AG04450 (cell line): ENCODE results near the gene FAM168A. TPM values are rescaled to one million over a fixed set of nuclear protein-coding genes. Genes with fewer than 3 reads are reported as not detected.

ENCODE experiments used
- CTCF ChIA-PET: fragments of 300-600, 350-600 bp; formaldehyde crosslinking; extraction: SDS; loops from one replicate; lab custom pipeline; 2022; ENCODE audit warnings: antibody characterized with exemption, inconsistent platforms; lab: Charles Lee
- POLR2A ChIA-PET: fragments of 350-600 bp; formaldehyde crosslinking; extraction: SDS; loops from one replicate; lab custom pipeline; 2021; ENCODE audit warnings: antibody characterized with exemption, inconsistent platforms; lab: Yijun Ruan, JAX
- DNase-seq: peaks from one replicate; pipeline ENCODE4 v3.0.0-alpha.2; 2011; ENCODE audit warnings: low read depth, low spot score
- H3K27ac ChIP-seq: one replicate; pipeline ENCODE4 v1.5.1; 2012; ENCODE audit warnings: low read depth, low read length, control low read depth
- H3K27me3 ChIP-seq: one replicate; pipeline ENCODE4 v1.6.0; 2012; ENCODE audit warnings: low read length; ENCODE audit not compliant: control insufficient read depth, insufficient read depth
- H3K4me3 ChIP-seq: 2 replicates; pipeline ENCODE4 v1.5.1; 2011; ENCODE audit warnings: mild to moderate bottlenecking, low read depth, low read length, control low read depth
- H3K9me3 ChIP-seq: 2 replicates; pipeline ENCODE4 v1.5.1; 2012; ENCODE audit warnings: low read length; ENCODE audit not compliant: control insufficient read depth, insufficient read depth
- CTCF ChIP-seq: IDR thresholded peaks from 2 replicates; pipeline ENCODE4 v1.5.1; 2011; ENCODE audit warnings: low read depth, low read length, control low read depth, inconsistent platforms
- polyA plus RNA-seq: library from polyadenylated mRNA; depleted of rRNA; stranded (reverse); fragments of >200 nt; gene quantifications from 2 replicates; pipeline ENCODE4 v1.2.3, GENCODE V29; 2011; rRNA removed
- small RNA-seq: library from RNA; depleted of rRNA; stranded (forward); fragments of <200 nt; gene quantifications from one replicate; pipeline ENCODE3, GENCODE V24; 2012; ENCODE audit warnings: low read depth; ENCODE audit not compliant: insufficient read length

FAM168A gene
- polyA plus RNA-seq, 1 experiment = 21.3 TPM

GRCh38 chr11:73350908-73351636, 246.8 kb downstream of the FAM168A start:
- H3K27ac ChIP-seq = peak overlapping the region; percentile 57
- CTCF ChIA-PET = interaction anchor here (0.6 to 5.3 kb wide), 89 partner anchors 12 to 1285 kb away, joined by 3 to 127 read pairs (median 4); partner anchors contain the start of gene ARHGEF17
- peak; percentile 98 for TF ChIP-seq CTCF
- peak; percentile 57 for DNase-seq
- H3K9me3 ChIP-seq = no peaks in the 10 kb centered on the region
- H3K27me3 ChIP-seq = no peaks in the 10 kb centered on the region
- H3K4me3 ChIP-seq = no peak overlapping the region
- POLR2A ChIA-PET = interaction anchor here (0.6 to 1.2 kb wide), 6 partner anchors 21 to 310 kb away, joined by 3 to 7 read pairs (median 4); no protein-coding TSS in a partner anchor

Small RNA genes lying within 50 kb of the gene (small RNA-seq; reads per million reads assigned to genes)
- gene AP000763.2 (7.3 reads per million, percentile 63 among the genes with 10 or more reads in this experiment), gene HMGN2P38 (not detected)

Other genes starting within 250 kb of the FAM168A start
- 1.1 TPM in 2 replicates for gene RELT, start 221.7 kb downstream of the FAM168A start, polyA plus RNA-seq
- gene PLEKHB1, start 48.5 kb upstream of the FAM168A start, polyA plus RNA-seq = 0.61 and 0.78 TPM in 2 replicates
- 97.0 and 153 TPM in 2 replicates for gene RAB6A, start 163.0 kb upstream of the FAM168A start, polyA plus RNA-seq
- 57.9 and 65.7 TPM in 2 replicates for gene MRPL48, start 189.8 kb upstream of the FAM168A start, polyA plus RNA-seq